Ovary (tissue), 3 donors: Measurements from ENCODE around the gene PLEKHA5.

Experiments used
- CTCF ChIP-seq, 3 donors: fragments of 450-650 bp in 2 of 3; fragments of 200-600 bp in 1 of 3; IDR thresholded peaks; one replicate each; pipeline versions ENCODE4 v1.5.1 to v1.8.0; 2016 to 2022; ENCODE audit warnings: antibody characterized with exemption in 3 of 3, mild to moderate bottlenecking in 1 of 3
- EP300 ChIP-seq: sonication (generic); formaldehyde crosslinking; IDR thresholded peaks from one replicate; pipeline ENCODE4 v1.6.1; 2017; ENCODE audit warnings: antibody characterized with exemption
- POLR2A ChIP-seq: fragments of 450-650 bp; IDR thresholded peaks from one replicate; pipeline ENCODE4 v1.6.1; 2017; ENCODE audit warnings: antibody characterized with exemption, mild to moderate bottlenecking, moderate library complexity
- donor health status: DM: no; HTN: no; CAD: no.

GRCh38 chr12:19326102-19326501, 196.6 kb downstream of the PLEKHA5 start:
- TF ChIP-seq CTCF (IDR thresholded peaks at IDR 0.05) (no peak), POLR2A (no peak), EP300 (no peak)
